ENCODE measurements around the gene MYL3.

MYL3 gene

DNA sequence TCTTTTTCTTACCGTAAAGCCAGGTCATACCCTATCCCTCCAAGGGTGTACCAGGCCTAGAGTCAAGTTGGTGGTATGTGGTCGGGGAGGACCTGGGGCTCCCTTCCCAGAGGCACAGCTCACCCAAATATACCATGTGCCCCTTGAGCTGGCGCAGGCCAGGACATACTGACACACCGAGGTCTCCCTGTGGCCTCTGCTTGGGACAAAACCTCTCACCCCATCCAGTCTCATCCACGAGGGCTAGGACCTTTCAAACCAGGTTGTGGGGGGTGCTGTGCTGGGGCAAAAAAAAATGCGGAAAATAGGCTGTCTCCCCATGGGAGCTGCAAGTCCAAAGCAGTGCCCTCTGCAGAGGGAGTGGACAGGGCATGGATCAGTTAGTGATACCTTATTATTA is 37.1 kb upstream of the MYL3 start:
- peak in 1 of 10 donors; percentile 52 for DNase-seq

DNA sequence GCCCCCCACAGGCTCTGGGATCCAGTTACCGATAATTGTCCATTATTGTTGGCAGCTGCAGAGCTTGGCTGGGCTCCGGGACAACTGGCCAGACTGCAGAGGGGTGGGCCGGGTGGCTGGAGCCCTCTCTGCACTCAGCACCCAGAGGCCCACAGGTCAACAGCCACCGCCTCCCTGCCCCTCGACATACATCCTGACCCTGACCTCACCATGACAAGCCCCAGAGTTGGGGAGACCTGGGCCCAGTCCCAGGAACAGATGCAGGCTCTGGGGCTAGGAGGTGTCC is 36.7 kb upstream of the MYL3 start:
- intact Hi-C loops (cut with DNase I), result no loop called here
- peak in 8 of 10 donors; percentile 34 to 94 (median 53) for DNase-seq

More for the DNA sequence above, 37.1 kb upstream of the MYL3 start:
- intact Hi-C loops (cut with DNase I), result no loop called here

DNA sequence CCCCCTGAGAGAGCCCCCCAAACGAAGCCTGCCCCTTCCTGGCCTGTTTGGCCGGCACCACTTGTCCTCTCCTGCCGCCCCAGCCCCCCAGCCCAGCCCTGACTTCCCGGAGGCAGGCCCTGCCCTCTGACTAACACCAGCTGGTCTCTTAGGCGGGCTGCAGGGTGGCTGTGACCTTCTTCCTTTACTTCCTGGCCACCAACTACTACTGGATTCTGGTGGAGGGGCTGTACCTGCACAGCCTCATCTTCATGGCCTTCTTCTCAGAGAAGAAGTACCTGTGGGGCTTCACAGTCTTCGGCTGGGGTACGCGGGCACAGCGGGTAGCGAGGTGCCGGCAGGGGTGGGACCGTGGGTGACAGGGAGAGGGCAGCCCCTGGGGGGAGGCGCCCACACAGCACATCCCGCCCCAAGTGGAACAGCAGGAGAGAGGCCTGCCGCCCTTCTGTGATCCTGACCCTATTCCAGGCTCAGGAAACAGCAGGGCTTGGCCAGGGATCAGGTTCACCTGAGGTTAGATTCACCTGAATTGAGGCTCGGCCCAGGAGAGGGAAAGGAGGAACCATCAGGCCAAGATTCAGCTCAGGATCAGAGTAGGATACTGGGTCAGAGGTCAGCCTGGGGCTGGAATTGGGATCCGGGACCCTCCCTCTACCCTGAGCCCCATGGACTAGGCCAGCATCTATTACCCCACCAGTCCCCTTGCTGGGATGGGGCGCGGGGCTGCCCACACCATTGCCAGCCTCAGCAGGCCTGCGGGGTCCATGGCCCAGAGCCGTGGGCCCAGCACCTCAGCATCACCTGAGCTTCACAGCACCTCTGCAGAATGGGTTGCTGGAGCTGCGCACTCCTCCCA is 36.1 kb upstream of the MYL3 start:
- peak in 3 of 10 donors; percentile 4 to 85 (median 57) for DNase-seq
- intact Hi-C loops (cut with DNase I), result no loop called here

DNA sequence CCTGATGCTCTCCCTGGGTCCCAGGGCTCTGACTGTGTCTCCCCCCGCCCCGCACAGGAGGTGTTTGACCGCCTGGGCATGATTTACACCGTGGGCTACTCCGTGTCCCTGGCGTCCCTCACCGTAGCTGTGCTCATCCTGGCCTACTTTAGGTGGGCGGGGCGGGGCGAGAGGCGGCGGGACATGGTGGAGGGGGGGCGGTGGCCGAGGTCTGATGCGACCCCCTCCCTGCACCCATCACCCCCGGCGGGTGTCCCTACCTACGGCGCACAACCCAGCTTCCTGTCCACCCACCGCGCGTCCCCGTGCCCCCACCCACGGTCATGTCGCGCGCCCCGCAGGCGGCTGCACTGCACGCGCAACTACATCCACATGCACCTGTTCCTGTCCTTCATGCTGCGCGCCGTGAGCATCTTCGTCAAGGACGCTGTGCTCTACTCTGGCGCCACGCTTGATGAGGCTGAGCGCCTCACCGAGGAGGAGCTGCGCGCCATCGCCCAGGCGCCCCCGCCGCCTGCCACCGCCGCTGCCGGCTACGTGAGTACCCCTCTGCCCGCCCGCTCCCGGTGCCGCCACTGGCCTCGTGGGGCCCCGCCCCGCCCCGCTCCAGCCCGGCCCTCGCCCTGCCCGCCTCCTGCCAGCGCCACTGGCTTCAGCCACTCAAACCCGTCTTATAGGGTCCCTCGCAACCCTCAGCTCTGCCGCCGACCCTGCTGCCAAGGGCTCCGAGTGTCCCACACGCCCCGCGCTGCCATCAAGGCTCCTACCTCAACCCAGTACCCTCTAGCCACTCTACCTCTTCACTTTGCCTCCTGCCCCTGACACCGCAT is 35.3 kb upstream of the MYL3 start:
- DNase-seq, result peak in 5 of 10 donors; percentile 39 to 89 (median 49)
- intact Hi-C loops (cut with DNase I), result no loop called here

- peak in 3 of 10 donors; percentile 24 to 74 (median 59) for DNase-seq
- intact Hi-C loops (cut with DNase I), result no loop called here
Observed at GRCh38 chr3:46897829-46898320, 34.6 kb upstream of the MYL3 start.

GRCh38 chr3:46897031-46897430 is 33.8 kb upstream of the MYL3 start:
- intact Hi-C loops (cut with DNase I), result no loop called here
- DNase-seq, result peak in 3 of 10 donors; percentile 5 to 43 (median 33)

- intact Hi-C loops (cut with DNase I), result no loop called here
- DNase-seq, result peak in 3 of 10 donors; percentile 13 to 73 (median 55)
Observed at GRCh38 chr3:46896386-46896785, 33.1 kb upstream of the MYL3 start.

GRCh38 chr3:46895761-46896160 is 32.5 kb upstream of the MYL3 start:
- peak in 3 of 10 donors; percentile 21 to 76 (median 52) for DNase-seq
- intact Hi-C loops (cut with DNase I), result loop anchor here (2.0 kb wide), 1 partner anchor 29 kb away; no protein-coding TSS in a partner anchor

- DNase-seq, result peak in 7 of 10 donors; percentile 51 to 89 (median 59)
- intact Hi-C loops (cut with DNase I), result loop anchor here (2.0 kb wide), 1 partner anchor 28 kb away; no protein-coding TSS in a partner anchor
Observed at GRCh38 chr3:46895204-46895660, 32.0 kb upstream of the MYL3 start.

DNA sequence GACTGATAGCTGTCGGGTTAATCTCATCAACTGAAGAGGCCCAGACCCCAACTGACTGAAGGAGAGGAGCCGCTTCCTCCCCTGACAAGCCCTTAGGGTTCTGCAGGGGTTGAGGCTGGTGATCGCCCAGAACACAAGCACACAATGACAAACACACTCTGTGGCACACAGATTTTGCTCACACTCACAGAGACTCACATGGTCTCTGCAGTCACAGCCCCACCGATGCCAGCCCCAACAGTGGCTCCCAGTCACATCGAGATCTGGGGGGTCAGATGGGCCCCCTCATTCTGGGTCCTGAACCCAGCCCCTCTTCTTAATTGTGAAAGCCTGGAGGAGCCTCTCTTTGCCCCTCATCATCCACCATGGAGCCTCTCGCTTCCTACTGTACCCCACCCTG is 31.0 kb upstream of the MYL3 start:
- intact Hi-C loops (cut with DNase I), result loop anchor here (2.0 kb wide), 1 partner anchor 27 kb away; no protein-coding TSS in a partner anchor
- peak in 1 of 10 donors; percentile 50 for DNase-seq

GRCh38 chr3:46893763-46894162 is 30.5 kb upstream of the MYL3 start:
- DNase-seq, result peak in 2 of 10 donors; percentile 55 to 62
- intact Hi-C loops (cut with DNase I), result loop anchor here (2.0 kb wide), 1 partner anchor 27 kb away; no protein-coding TSS in a partner anchor

DNA sequence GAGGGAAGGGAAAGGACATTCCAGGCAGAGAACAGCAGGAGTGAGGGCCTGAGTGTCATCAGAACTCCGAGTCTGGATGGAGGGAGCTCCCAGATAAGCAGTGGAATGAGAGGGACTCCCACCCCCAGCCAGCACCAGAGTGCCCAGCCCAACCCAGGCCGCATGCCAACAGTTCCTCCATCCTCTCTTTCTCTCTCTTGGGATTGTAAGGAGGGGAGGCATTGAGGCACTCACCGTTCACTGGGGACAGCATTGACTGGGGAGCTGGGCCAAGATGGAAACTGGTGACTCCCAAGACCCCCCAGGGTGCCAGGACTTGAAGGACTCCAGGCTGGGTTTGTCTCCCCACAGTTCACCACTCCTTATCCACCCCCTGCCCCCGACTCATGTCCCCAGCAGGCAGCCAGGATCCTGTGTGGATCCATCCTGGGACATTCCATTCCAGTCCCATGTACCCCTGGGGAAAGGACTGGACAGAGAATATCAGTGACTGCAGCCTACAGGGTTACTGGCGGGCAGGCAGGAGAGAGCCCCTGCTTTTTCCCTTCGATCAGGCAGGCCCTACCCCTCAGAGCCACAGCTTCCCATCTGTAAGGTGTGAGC is 30.0 kb upstream of the MYL3 start:
- intact Hi-C loops (cut with DNase I), result no loop called here
- DNase-seq, result peak in 2 of 10 donors; percentile 75 to 82

GRCh38 chr3:46892285-46893145 is 29.3 kb upstream of the MYL3 start:
- intact Hi-C loops (cut with DNase I), result no loop called here
- peak; percentile 49 to 97 (median 80) for DNase-seq

GRCh38 chr3:46891132-46891531 is 27.9 kb upstream of the MYL3 start:
- DNase-seq, result no peak

DNA sequence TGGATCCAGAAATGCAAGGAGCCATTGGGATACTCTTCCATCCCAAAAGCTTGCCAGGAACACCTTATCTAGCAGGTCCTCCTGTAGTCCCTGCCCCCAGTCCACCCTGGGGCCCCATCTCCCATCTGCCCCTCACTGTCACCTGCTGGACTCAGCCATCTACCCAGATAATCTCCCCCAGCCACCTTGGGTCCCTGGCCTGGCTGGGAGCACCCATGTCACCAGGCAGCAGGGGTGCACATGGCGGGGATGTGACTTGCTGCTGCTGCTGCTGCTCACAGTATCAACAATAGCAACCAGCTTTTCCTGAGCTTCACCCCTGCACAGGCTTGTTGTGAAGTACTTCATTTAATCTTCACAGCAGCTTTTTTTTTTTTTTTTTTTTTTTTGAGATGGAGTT is 26.9 kb upstream of the MYL3 start:
- intact Hi-C loops (cut with DNase I), result no loop called here
- DNase-seq, result no peak

More at GRCh38 chr3:46891132-46891531, 27.9 kb upstream of the MYL3 start:
- intact Hi-C loops (cut with DNase I), result no loop called here

GRCh38 chr3:46889381-46890110 is 26.3 kb upstream of the MYL3 start:
- intact Hi-C loops (cut with DNase I), result no loop called here
- no peak for DNase-seq

DNA sequence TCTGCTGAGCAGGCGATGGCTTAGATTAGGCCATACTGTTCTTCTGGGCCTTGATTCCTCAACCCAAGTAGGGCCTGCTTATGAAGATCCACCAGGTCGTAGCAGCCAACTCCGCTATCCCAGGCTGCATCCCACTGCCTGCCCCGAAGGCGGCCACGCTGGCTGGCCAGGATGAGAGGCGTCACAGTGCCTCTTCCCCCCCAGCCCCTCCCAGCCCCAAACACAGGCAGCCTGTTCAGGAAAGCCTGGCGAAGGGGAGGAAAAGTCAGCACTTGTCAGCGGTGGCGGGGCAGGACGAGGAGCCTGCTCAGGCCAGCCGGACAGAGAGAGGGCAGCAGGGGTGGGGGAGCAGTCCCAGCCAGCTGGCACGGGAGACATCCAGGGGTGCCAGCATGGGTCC is 25.5 kb upstream of the MYL3 start:
- DNase-seq, result no peak
- intact Hi-C loops (cut with DNase I), result no loop called here

DNA sequence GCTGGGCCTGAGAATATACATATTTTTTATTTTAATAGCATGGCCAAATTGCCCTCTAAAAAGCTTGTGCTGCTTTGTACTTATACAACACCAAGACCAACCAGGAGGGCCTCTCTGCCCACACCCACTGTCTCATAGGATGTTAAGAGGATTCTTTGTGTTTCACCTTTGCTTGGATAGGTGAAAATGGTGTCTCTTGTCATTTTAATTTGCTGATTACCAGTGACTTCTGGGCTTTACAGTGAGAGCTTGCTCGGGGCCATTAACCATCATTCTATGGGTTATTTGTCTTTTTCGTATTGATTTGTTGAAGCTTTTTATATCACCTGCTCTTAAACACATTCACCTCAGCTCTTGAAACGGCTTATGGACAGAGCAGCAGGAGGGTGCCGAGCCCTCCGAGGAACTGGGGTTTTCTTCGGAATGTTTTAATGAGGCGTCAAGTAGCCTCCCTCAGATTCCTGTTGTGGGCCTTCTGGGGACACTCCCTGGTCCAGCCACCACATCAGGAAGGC is 24.8 kb upstream of the MYL3 start:
- intact Hi-C loops (cut with DNase I), result no loop called here

GRCh38 chr3:46885612-46886011 is 22.4 kb upstream of the MYL3 start:
- intact Hi-C loops (cut with DNase I), result no loop called here
- no peak for DNase-seq

More for the DNA sequence above, 24.8 kb upstream of the MYL3 start:
- DNase-seq, result no peak

Data from posterior cingulate gyrus (tissue), 11 donors.